HEK293 (cell line): Measurements from ENCODE around the gene SRI.

Experiments
- FEZF1 ChIP-seq: fragments of 450-650 bp; formaldehyde crosslinking; IDR thresholded peaks from 2 replicates; pipeline ENCODE4 v1.5.1; 2016; ENCODE audit warnings: missing biosample characterization, missing genetic modification characterization
- REST ChIP-seq: fragments of 450-650 bp; formaldehyde crosslinking; IDR thresholded peaks from 2 replicates; pipeline ENCODE4 v1.5.1; 2016; ENCODE audit warnings: missing biosample characterization, missing genetic modification characterization
- ZFP3 ChIP-seq: fragments of 450-650 bp; formaldehyde crosslinking; IDR thresholded peaks from 2 replicates; pipeline ENCODE4 v1.5.1; 2016; ENCODE audit warnings: low read depth, missing biosample characterization, missing genetic modification characterization
- ZNF10 ChIP-seq: fragments of 450-650 bp; formaldehyde crosslinking; IDR thresholded peaks from 2 replicates; pipeline ENCODE4 v1.5.1; 2017; ENCODE audit warnings: missing biosample characterization, missing genetic modification characterization
- ZNF140 ChIP-seq: fragments of 450-650 bp; formaldehyde crosslinking; IDR thresholded peaks from 2 replicates; pipeline ENCODE4 v1.5.1; 2016; ENCODE audit warnings: missing biosample characterization, missing genetic modification characterization
- ZNF24 ChIP-seq: fragments of 450-650 bp; formaldehyde crosslinking; IDR thresholded peaks from 2 replicates; pipeline ENCODE4 v1.5.1; 2016; ENCODE audit warnings: missing biosample characterization, missing genetic modification characterization
- ZNF473 ChIP-seq: fragments of 450-650 bp; formaldehyde crosslinking; IDR thresholded peaks from 2 replicates; pipeline ENCODE4 v1.5.1; 2017; ENCODE audit warnings: missing biosample characterization, missing genetic modification characterization
- ZNF704 ChIP-seq: fragments of 450-650 bp; formaldehyde crosslinking; IDR thresholded peaks from 2 replicates; pipeline ENCODE4 v1.5.1; 2016; ENCODE audit warnings: missing biosample characterization, missing genetic modification characterization
- TF ChIP-seq, protein P1 (sequence below): fragments of 450-650 bp; formaldehyde crosslinking; IDR thresholded peaks from 2 replicates; pipeline ENCODE4 v1.5.1; 2016; ENCODE audit warnings: missing biosample characterization, missing genetic modification characterization
- TF ChIP-seq, protein P2 (sequence below): fragments of 450-650 bp; formaldehyde crosslinking; optimal IDR thresholded peaks from 2 replicates; pipeline ENCODE3; 2016; ENCODE audit warnings: missing biosample characterization, mild to moderate bottlenecking, missing genetic modification characterization

- TF ChIP-seq, protein P1, sequence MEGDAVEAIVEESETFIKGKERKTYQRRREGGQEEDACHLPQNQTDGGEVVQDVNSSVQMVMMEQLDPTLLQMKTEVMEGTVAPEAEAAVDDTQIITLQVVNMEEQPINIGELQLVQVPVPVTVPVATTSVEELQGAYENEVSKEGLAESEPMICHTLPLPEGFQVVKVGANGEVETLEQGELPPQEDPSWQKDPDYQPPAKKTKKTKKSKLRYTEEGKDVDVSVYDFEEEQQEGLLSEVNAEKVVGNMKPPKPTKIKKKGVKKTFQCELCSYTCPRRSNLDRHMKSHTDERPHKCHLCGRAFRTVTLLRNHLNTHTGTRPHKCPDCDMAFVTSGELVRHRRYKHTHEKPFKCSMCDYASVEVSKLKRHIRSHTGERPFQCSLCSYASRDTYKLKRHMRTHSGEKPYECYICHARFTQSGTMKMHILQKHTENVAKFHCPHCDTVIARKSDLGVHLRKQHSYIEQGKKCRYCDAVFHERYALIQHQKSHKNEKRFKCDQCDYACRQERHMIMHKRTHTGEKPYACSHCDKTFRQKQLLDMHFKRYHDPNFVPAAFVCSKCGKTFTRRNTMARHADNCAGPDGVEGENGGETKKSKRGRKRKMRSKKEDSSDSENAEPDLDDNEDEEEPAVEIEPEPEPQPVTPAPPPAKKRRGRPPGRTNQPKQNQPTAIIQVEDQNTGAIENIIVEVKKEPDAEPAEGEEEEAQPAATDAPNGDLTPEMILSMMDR (tag by site-specific recombination), result no peak
- TF ChIP-seq FEZF1 (tag by site-specific recombination) (no peak), REST (tag by site-specific recombination) (no peak), ZNF140 (no peak), ZNF10 (no peak), ZNF704 (tag by site-specific recombination) (no peak), ZNF473 (tag by site-specific recombination) (no peak), ZNF24 (tag by site-specific recombination) (no peak), ZFP3 (tag by site-specific recombination) (no peak)
- TF ChIP-seq, protein P2, sequence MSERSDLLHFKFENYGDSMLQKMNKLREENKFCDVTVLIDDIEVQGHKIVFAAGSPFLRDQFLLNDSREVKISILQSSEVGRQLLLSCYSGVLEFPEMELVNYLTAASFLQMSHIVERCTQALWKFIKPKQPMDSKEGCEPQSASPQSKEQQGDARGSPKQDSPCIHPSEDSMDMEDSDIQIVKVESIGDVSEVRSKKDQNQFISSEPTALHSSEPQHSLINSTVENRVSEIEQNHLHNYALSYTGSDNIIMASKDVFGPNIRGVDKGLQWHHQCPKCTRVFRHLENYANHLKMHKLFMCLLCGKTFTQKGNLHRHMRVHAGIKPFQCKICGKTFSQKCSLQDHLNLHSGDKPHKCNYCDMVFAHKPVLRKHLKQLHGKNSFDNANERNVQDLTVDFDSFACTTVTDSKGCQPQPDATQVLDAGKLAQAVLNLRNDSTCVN (tag by site-specific recombination), result no peak
Measured at GRCh38 chr7:88218429-88218745, 1.5 kb downstream of the SRI start.
